ENCODE results near the gene PDCD2L.
A peak's percentile ranks its signal among the peaks of the same experiment; 100 is the strongest.
"Not testable (repeated sequence)": the region's sequence is repeated elsewhere in the genome, so short reads cannot be mapped to it uniquely, and the experiment has no call there.

PDCD2L gene

DNA sequence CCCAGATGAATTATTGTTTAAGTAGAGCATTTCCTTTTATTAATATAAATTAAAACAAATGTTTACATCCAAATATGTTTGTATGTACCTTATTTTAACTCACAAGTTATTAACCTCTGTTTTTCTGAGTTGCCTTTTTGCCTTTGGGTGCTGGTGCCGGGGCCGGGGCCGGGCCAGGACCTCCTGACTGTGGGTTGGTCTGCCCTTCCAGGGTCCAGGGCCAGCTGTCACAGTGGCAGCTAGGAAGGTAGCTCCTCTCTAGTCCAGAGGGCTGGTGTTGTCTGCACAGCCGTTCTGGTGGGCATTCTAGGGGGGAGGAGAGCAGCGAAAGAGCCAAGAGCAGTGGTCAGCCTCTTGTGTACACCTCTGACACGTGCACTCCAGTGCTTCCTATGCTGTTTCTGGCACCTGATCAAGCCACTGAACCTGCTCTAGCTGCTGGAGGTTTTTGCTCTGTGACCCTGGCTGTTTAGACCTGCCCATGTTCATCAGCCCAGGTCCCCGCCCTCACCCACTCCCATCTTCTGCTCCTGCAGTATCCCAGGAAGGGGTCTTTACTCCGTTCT lies 22.0 kb downstream of the PDCD2L start:
- DNase-seq = no peak

DNA sequence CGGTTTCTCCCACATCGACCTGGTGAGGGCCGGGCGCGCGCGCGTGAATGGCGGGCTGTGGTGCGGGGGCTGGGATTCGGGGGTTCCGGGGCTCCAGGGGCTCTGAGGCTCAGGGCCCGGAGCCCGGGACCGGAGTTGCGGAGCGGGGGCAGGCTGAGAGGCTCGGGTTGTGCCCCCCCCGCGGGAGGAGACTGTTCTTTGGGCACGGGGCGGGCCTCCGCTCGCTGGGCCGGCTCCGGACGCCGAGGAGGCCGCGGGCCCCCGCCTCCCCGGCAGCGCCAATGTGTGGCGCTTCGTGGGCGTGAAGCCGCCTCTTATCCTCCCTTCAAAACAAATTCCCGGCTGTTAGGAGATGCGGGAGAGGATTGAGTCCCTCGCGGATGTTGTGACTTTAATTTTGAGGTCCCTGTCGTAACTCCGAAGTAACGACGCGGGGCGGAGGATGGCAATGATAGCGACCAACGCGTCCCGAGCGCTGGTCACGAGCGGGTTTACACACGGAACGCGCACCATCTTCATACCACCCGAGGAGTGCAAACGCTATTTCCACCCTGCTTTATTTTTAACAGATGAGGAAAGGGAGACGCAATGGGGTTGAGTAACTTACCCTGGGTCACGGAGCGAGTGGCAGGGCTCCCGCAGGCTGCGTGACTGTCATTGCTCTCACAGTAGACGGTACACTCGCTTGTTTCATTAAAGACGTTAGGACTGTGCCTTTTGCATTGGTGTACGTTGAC lies 24.5 kb downstream of the PDCD2L start:
- peak; percentile 52 for DNase-seq

DNA sequence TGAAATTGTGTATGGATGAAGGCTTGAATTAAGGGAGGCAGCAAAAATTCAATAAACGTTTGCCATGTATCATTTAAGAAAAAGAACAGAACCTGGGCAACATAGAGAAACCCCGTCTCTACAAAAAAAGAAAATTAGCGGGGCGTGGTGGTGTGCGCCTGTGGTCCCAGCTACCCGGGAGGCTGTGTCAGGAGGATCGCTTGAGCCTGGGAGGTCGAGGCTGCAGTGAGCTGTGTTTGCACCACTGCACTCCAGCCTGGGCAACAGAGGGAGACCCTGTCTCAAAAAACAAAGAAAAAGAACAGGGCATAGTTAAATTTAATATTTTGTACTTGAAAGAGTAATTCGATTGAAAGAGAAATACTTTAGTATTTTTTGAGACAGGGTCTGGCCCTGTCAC lies 25.4 kb downstream of the PDCD2L start:
- DNase-seq = no peak

DNA sequence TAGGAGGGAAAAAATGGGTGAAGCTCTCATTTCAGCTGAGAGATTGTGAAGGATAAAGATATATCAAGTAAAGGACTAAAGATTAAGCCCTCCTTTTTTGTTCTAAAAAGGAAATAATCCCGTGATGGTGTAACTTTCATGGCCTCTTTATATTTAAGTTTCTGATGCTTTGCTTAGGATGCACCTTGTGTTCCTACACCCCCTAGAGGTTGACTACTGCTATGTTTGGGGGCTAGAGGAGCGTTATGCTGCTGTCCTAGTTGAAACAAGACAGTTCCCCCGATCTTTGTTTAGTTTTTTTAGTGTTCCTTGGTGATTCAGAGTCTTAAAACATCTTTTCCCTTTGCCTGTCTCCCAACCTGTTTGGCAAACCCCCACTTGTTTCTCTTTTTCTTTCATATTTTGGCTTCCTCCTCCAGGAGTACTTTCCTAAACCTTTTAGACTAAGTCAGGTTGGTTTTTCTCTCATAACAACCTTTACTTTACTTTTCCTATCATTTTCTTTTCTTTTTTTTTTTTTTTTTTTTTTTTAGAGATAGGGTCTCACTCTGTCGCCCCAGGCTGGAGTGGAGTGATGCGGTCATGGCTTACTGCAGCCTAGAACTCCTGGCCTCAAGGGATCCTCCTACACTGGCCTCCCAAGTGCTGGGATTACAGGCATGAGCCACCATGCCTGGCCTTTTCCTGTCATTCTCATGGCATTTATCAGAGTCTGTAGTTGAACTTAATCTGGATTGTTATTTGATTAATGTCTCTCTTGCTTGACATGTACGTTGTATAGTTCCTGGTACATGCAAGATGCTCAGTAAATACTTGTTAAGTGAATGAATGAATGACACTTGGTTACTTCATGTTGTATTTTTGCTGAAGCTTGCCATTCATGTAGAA lies 26.8 kb downstream of the PDCD2L start:
- peak; percentile 50 for DNase-seq

DNA sequence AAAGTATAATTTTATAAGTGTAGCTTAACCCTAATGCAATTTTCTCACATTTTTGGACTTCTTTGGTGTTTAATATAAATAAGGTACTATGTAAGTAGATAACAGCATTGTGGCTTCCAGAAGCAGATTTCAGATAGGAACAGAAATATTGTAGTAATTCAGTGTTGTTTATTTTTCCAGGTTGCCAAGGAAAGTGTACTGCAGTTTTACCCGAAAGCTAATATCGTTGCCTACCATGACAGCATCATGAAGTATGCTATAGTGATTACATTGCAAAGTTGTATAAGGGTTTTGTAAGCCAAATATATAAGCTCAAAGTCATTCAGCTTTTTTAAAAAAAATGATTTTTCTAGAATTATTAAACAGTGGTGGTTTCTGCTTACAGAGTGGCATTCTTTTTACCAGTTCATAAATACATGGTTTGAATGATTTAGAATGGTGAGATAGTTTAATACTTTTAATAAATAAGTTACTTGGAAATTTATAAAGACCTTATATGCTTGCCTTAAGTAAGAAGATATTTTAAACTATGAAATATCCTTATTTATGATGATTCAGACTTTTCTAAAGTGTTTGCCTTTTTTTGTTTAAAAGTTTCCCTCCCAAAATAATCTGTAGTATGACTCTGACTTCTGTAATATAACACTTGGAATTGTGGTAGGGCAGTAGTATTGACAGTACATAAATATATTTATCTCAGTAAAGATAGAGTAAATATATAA lies 27.6 kb downstream of the PDCD2L start:
- no peak for DNase-seq

DNA sequence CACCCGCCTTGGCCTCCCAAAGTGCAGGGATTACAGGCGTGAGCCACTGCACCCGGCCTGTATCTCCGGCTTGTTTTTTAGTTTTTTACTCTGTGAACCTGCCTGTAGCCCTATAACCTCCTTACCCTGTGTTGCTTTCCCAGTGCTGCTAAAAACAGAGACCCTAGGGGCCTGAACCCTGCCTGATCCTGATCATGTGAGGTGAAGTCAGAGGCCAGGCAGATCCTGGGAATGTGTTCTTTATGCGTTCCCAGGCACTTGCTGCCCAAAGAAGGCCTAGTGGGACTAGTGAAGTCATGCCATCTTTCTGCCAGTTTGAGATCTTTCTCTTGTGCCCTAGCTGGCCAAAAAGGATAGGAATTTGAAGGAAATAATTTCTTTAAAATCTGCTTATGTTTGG lies 28.6 kb downstream of the PDCD2L start:
- no peak for DNase-seq

DNA sequence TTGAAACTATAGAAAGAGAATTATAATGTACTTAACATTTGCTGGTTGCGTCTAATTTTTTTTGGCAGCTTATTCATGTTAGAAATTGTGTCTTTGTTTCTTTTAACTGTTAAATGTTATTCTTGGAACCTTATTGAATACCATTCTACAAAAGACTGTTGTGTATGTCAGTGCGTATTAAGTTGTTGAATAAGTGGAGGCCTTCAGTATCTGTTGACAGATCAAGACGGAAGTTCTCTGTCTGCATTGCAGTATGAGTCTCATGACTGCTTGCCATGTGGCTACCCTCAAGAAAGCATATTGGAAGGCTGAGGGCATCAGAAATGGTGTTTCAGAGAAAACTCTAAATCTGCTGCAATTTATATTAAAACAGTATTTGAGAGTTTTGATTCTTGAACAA lies 32.5 kb downstream of the PDCD2L start:
- no peak for DNase-seq

DNA sequence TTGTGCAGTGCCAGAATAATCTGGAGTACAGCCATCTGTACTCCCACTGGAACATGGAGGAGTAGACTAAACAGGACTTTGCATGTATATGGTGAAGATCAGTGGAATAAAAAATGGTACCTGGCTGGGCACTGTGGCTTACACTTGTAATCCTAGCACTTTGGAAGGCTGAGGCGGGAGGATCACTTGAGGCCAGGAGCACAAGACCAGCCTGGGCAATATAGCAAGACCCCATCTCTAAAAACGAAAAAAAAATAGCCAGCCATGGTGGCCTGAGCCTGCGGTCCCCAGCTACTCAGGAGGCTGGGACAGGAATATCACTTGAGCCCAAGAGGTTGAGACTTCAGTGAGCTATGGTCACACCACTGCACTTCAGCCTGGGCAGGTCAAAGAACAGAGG lies 44.0 kb downstream of the PDCD2L start:
- no peak for DNase-seq

DNA sequence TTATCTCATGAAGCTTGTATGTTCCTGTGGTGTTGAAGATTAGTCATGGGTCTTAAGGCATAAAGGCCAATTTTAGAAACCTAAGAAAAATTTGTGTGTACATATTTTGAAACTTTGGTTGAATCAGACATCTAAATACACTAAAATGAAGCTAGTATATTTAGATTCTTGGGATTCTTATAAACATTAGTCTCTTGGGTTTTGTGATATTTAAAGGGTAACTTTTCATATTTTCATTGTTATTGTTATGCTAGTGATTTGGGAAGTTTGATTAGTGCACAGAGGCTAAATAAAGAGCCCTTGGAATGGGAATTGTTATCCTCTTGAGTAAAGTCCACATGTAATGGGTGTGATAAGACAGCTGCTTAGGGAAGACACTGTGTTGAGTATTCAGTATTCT lies 48.5 kb downstream of the PDCD2L start:
- no peak for DNase-seq

DNA sequence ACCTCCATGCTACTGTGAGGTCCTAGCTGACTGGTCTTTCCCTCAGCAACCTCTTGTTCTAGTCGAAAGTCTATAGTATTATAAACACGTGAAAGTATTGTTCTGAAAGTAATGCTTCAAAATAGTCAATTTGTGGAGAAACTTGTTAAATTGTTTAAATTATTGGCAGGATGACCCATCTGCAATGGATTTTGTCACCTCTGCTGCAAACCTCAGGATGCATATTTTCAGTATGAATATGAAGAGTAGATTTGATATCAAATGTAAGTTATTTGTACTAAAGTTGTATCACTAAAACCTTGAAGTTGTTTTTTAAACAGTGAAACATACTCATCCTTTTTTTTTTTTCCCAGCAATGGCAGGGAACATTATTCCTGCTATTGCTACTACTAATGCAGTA lies 49.9 kb downstream of the PDCD2L start:
- DNase-seq = no peak

DNA sequence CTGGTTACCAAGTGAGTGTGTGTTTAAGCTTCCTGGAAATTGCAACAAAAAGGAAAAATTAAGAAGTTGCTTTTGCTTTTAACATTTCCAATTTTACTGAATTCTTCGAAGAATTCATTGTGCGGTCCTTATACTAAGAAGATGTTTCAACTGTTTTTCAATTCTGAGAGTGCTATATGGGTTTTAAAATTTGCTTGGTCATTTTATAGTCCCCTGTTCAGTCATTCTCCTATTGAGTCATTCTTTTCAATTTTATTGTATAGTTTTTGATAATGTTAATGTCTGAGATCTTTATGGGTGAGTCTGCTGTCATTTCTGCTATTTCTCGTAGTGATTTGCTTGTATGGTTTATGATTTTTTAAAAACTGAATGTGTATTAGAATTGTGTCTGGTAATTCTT lies 50.5 kb downstream of the PDCD2L start:
- DNase-seq = no peak

DNA sequence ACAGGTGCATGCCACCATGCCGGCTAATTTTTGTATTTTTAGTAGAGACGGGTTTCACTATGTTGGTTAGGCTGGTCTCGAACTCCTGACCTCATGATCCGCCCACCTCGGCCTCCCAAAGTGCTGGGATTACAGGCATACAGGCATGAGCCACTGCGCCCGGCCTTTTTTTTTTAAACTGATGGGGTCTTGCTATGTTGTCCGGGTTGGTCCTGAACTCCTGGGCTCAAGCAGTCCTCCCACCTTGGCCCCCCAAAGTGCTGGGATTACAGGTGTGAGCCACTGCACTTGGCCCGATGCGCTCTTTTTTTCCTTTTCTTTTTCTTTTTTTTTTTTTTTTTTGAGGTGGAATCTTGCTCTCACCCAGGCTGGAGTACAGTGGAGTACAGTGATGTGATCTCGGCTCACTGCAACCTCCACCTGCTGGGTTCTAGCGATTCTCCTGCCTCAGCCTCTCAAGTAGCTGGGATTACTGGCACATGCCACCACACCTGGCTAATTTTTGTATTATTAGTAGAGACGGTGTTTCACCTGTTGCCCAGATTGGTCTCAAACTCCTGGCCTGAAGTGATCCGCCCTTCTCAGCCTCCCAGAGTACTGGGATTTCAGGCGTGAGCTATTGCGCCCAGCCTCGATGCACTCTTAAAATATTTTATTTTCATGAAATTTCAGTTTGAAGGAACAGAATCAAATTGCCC lies 51.7 kb downstream of the PDCD2L start:
- DNase-seq = not testable (repeated sequence)

DNA sequence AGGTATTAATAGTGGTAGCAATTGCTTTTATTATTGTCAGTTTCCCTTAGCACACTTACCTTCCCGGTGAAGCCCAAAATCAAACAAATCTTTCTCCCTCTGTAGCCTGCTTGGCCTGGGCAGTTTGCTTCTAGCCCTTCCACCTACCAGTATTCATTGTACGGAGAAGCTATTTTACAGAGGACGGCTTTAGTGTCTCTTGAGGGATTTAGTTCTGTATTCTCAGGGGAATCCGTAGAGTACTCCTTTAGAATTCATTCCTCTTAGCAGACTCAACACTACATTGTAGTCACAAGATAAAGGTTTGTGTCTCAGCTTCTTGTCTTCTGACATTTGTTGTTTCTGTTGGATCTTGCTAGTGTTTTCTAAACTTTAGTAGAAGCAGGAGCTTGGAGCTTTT lies 53.2 kb downstream of the PDCD2L start:
- DNase-seq = no peak

DNA sequence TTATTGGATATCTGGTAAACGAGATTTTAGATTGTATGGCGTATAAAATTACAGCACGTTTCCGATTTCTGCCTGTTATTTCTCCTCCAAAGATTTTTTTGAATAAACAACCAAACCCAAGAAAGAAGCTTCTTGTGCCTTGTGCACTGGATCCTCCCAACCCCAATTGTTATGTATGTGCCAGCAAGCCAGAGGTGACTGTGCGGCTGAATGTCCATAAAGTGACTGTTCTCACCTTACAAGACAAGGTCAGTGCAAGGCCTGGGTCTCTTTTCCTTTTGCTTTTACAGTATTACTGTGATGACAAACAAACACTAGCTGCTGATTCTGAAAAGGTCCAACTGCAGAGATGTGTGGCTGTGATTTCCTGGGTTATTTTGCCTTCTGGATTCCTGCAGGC lies 54.5 kb downstream of the PDCD2L start:
- DNase-seq = no peak

DNA sequence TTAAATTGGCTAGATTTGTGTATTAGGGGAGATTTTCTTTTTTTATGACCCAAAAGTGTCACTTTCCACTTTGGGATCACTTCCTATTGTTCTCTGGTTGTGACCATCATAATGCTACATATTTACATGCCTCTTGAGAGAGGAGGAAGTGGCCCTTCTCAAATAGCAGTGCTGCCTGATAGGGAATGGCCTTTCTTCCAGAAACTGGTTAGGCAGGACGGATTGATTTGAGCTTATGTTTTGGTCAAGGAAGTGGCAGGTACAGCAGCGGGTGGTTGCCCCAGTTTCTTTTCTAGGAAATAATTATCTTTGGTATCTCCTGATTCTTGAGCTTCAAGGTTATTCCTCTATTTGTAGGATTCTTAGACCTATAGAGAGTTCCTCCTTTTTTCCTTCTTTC lies 55.4 kb downstream of the PDCD2L start:
- DNase-seq = no peak

DNA sequence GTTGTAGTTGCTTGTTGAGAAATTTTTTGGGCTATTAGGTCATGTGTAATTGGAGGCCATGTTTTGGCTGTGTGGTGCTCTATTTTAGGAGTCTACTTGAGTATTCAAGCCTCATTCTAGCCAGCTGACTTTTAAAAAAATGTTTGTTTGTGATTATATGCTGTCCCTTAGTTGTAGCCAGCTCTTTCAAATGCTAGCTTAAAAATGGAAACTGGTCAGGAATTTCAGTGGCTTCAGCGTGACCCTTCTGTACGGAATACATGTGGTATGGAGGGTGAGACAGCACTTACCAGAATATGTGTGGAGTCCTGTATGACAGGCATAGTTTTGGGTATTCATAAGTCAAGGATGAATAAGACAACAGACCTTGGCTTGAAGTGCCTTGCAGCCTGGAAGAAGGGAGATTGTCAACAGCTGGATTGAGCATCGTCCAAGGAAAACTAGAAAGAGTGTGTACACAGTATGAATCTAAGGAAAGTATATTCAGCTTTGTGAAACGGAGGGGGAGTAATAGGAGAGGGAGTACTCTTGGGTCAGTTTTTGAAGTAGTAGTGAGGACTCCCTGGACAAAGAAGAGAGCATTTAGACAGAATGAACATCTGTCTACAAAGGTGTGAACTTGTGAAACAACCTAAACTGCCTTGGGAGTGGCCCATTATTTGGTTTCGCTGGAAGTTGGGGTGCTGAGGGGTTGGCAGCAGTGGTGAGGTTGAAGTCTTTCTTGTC lies 57.3 kb downstream of the PDCD2L start:
- no peak for DNase-seq

DNA sequence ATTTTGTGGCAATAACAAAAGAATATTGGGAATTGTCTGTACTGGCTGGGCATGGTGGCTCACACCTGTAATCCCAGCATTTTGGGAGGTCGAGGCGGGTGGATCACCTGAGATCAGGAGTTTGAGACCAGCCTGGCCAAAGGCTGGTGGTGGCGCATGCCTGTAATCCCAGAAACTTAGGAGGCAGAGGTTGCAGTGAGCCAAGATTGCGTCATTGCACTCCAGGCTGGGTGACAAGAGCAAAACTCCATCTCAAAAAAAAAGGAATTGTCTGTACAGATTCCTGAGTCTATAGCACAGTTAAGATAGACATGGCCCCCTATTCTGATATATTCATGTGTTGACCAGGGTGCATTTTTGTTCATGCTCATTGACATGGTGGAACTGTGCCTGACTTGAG lies 60.6 kb downstream of the PDCD2L start:
- DNase-seq = not testable (repeated sequence)

DNA sequence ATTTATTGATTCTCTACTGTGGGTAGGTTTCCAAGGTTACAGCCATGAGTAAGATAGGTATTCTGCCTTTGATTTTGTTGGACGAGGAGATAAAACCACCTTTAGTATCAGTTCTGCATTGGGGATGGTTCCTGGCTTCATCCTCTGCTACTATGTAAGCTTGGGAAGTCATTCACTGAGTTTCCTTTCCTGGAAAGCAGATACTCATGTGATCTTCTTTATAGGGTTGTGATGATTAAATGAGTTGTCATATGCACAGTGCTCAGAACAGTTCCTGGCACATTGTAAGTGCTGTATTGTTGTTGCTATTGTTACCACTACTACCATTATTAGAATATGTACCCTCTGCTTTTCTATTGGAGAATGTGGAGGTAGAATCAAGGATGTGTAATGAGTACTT lies 64.2 kb downstream of the PDCD2L start:
- no peak for DNase-seq

DNA sequence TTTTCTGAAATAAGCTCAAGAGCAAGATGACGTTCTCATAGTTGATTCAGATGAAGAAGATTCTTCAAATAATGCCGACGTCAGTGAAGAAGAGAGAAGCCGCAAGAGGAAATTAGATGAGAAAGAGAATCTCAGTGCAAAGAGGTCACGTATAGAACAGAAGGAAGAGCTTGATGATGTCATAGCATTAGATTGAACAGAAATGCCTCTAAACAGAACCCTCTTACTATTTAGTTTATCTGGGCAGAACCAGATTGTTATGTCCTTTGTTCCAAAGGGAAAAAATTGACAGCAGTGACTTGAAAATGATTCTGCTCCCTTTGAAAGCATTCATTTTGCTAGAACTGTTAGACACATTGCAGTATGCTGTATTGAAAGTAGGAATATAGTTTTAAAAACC lies 64.8 kb downstream of the PDCD2L start:
- not testable (repeated sequence) for DNase-seq

DNA sequence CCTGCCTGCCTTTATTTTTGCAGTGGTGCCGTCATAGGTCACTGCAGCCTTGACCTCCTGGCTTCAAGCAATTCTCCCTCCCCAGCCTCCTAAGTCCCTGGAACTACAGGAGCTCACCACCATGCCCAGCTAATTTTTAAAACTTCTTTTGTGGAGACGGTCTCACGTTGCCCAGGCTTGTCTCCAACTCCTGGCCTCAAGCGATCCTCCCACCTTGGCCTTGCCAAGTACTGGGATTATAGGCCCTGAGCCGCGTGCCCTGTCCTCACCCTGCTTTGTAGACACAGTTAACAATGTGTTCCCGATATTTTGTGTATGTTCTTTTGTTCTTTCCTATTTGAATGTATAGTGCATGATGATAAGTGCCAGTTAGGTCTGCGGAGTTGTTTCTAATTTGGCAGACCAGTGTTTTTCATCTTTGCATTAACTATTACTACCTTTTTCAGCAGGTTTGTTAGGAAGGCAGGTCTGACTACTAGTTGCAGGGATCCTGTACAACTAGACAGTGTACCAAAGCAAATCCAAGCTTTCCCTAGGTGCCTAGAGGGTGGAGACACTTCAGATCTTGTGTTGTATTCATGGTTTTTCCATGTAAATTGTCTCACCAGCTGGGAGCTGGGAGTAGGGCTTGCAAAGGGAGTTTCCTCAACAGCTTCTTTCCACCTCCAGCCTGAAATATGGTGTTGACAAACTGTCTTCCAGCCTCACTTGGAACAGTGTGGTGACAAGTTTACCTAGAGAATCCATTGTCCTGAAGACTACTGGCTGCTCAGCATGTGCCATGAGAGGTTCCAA lies 67.9 kb downstream of the PDCD2L start:
- no peak for DNase-seq

All from NCI-H69 (cell line).